Right lobe of liver (tissue), 6 donors: Measurements from ENCODE around the gene MLIP. TPM values are rescaled to one million over a fixed set of nuclear protein-coding genes. Genes with fewer than 3 reads are reported as not detected.

Experiments used
- ATAC-seq, 4 donors: fragments of 200-7000 bp; cut with Tn5 transposase; one replicate each; pipeline ENCODE4 v1.9.1; 2020; ENCODE audit warnings: mild to moderate bottlenecking in 4 of 4, moderate library complexity in 4 of 4
- DNase-seq, 3 donors: peaks; one replicate each; pipeline ENCODE4 v3.0.0-alpha.2; 2020
- H3K27ac ChIP-seq, 3 donors: fragments of 200-600 bp; one replicate each; pipeline ENCODE4 v1.8.0; 2022
- H3K27me3 ChIP-seq, 2 donors: fragments of 200-600 bp; one replicate each; pipeline ENCODE4 v1.8.0; 2022
- H3K36me3 ChIP-seq, 4 donors: fragments of 200-600 bp; sonication (generic) in 1 of 4; one replicate each; pipeline versions ENCODE4 v1.5.1 to v1.8.0; 2017 to 2022; ENCODE audit warnings: control low read depth in 1 of 4
- H3K4me1 ChIP-seq, 4 donors: fragments of 200-600 bp; sonication (generic) in 1 of 4; one replicate each; pipeline versions ENCODE4 v1.5.1 to v1.8.0; 2017 to 2022; ENCODE audit warnings: control low read depth in 1 of 4
- H3K4me3 ChIP-seq, 3 donors: fragments of 200-600 bp; one replicate each; pipeline ENCODE4 v1.8.0; 2022
- H3K9me3 ChIP-seq, 4 donors: fragments of 200-600 bp; sonication (generic) in 1 of 4; one replicate each; pipeline versions ENCODE4 v1.5.1 to v1.8.0; 2017 to 2022; ENCODE audit warnings: control low read depth in 1 of 4
- POLR2A ChIP-seq: fragments of 450-650 bp; IDR thresholded peaks from one replicate; pipeline ENCODE4 v1.6.1; 2017; ENCODE audit warnings: antibody characterized with exemption, mild to moderate bottlenecking
- WGBS: methylation state at CpG from one replicate; pipeline ENCODE4 v1.1.6; 2018; ENCODE audit warnings: low coverage, low lambda C conversion rate; ENCODE audit not compliant: insufficient coverage; ENCODE audit errors: missing lambda C conversion rate; 5-methylcytosine and 5-hydroxymethylcytosine counted together
- intact Hi-C, 2 donors: fragments of 100-400 bp; cut with DNase I; formaldehyde crosslinking; loops; one replicate each; pipeline versions ENCODE4 v1.11.2 to v1.14.1; 2022
- total RNA-seq, 6 experiments: library from RNA; depleted of rRNA in 2 of 6; stranded (reverse); fragments of >200 nt in 2 of 6; fragmentation: NEBNext Ultra II Directional in 3 of 6; extraction: Animal tissue kit (Norgen Biotek cat#: 25700) in 3 of 6; gene quantifications; one replicate each; pipeline versions ENCODE4 v1.1.0 to v1.2.4, GENCODE V29; 2016 to 2023
- TF ChIP-seq, protein P1 (sequence below), 4 donors: fragments of 200-600 bp in 3 of 4; fragments of 450-650 bp in 1 of 4; IDR thresholded peaks; one replicate each; pipeline versions ENCODE4 v1.5.1 to v1.8.0; 2016 to 2022; ENCODE audit warnings: antibody characterized with exemption in 4 of 4, mild to moderate bottlenecking in 2 of 4
- donor health status: DM: no; HTN: yes; CAD: no.
- donor health status: DM: no; HTN: no; CAD: no.
- donor health status: DM: no; HTN: no; CAD: no.
- donor health status: DM: no; HTN: yes; CAD: no.
- donor health status: DM: no; HTN: yes; CAD: no.

Gene MLIP
- total RNA-seq, 6 experiments from 2014 or later: 20.2 to 64.6 (median 24.4) TPM

DNA sequence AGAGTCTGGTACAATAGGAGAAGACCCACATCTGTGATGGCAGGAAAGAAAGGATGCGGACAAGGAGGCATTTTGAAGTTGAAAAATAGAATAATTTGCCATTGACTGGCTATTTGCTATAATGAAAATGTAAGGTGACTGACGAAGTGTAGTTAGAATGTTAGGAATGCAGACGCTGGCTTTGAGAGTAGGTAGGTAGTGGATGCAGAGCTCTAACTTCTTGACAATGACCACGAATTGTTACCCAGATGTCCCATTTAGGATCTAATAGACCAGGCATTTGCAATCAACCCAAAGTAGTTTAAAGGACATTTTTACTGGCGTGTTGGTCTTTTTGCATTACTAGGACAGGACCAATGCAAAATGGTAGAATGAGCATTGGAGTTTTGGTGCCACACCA lies 14.2 kb downstream of the MLIP start:
- Histone ChIP-seq H3K4me3 (no peak overlapping the region), H3K4me1 (no peaks in the 10 kb centered on the region), H3K9me3 (no peaks in the 10 kb centered on the region), H3K36me3 (no peaks in the 10 kb centered on the region), H3K27ac (no peak overlapping the region), H3K27me3 (no peaks in the 10 kb centered on the region)
- ATAC-seq: no peak
- no peak for DNase-seq
- intact Hi-C loops: no loop called here
- TF ChIP-seq, protein P1, sequence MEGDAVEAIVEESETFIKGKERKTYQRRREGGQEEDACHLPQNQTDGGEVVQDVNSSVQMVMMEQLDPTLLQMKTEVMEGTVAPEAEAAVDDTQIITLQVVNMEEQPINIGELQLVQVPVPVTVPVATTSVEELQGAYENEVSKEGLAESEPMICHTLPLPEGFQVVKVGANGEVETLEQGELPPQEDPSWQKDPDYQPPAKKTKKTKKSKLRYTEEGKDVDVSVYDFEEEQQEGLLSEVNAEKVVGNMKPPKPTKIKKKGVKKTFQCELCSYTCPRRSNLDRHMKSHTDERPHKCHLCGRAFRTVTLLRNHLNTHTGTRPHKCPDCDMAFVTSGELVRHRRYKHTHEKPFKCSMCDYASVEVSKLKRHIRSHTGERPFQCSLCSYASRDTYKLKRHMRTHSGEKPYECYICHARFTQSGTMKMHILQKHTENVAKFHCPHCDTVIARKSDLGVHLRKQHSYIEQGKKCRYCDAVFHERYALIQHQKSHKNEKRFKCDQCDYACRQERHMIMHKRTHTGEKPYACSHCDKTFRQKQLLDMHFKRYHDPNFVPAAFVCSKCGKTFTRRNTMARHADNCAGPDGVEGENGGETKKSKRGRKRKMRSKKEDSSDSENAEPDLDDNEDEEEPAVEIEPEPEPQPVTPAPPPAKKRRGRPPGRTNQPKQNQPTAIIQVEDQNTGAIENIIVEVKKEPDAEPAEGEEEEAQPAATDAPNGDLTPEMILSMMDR (IDR thresholded peaks at IDR 0.05): no peak
- TF ChIP-seq POLR2A: no peak
- 55% methylated on average over 4 of the region's 5 CpGs for WGBS

DNA sequence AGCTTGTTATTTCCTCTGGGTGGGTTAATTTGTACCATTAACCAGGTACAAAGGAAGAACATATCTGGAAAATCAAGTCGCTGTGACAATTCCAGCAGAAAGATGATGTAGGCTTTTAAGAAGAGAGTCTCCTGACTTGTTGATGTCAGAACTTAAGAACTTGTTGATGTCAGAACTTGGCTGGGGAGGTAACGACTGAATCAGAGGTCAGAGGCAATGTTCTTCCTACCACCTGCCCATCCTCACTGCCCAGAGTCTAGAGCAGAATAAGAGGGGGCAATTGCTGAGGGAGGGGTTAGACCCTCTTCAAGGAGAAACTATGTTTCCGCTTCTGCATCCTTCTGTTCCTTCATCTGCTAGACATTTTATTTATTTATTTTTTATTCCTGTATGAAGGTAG lies 18.9 kb downstream of the MLIP start:
- H3K4me1 ChIP-seq: peaks cover 0 to 13% (median 0%) of the 10 kb centered on the region in 4 donors
- WGBS: 82% methylated on average over 3 of the region's 3 CpGs
- no peaks in the 10 kb centered on the region for H3K27me3 ChIP-seq
- no peaks in the 10 kb centered on the region for H3K36me3 ChIP-seq
- no peak for ATAC-seq
- no peaks in the 10 kb centered on the region for H3K9me3 ChIP-seq
- intact Hi-C loops: no loop called here
- DNase-seq: no peak
- H3K4me3 ChIP-seq: no peak overlapping the region
- H3K27ac ChIP-seq: no peak overlapping the region
- TF ChIP-seq POLR2A: no peak
- TF ChIP-seq, protein P1 (IDR thresholded peaks at IDR 0.05): no peak

DNA sequence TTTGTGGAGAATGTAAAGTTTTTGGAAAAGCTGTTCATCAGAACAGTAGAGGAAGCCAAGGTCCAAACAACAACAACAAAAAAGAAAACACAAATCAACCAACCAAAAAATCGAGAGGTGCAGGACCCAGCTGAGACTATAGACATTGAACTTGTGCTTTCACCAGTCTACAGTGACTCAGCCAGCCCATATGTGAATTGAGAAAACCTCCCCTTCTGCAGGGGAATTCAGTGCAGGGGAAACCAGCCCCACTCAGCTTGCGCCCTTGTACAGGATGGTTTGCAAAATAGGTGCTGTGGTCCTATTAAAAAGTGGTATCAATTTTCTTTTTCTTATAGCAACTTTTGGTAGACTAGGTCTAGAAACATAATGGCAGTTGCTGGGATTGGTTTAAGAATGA lies 21.3 kb downstream of the MLIP start:
- Histone ChIP-seq H3K27me3 (no peaks in the 10 kb centered on the region), H3K27ac (no peak overlapping the region), H3K4me3 (no peak overlapping the region), H3K36me3 (no peaks in the 10 kb centered on the region), H3K9me3 (no peaks in the 10 kb centered on the region), H3K4me1 (peaks cover 0 to 20% (median 4%) of the 10 kb centered on the region in 4 donors)
- intact Hi-C loops: no loop called here
- ATAC-seq (no peak), DNase-seq (no peak)
- no peak for TF ChIP-seq POLR2A
- TF ChIP-seq, protein P1 (IDR thresholded peaks at IDR 0.05): no peak
- 60% methylated on average over 1 of the region's 2 CpGs for WGBS

DNA sequence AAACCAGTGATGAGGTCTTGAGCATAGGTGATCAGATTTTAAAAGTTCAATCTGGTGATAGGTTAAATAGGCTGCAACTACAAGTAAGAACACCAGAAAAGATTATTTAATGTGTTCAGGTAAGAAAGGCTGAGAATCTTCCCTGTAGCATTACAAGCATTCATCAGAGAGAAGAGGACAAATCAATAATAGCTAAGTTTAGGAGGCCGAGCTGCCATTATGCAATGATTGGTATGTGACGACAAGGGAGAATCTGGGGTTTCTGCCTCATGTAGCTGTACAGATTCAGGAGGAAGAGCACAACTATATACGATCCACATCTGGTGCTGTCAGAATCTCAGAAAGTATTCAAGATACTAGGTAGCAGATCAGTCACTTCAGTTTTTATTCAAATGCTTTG lies 21.9 kb downstream of the MLIP start:
- intact Hi-C loops: no loop called here
- peak; percentile 49 to 78 (median 72) for ATAC-seq

More for the DNA sequence above, 21.9 kb downstream of the MLIP start:
- 42% methylated on average over 3 of the region's 3 CpGs for WGBS
- no peaks in the 10 kb centered on the region for H3K27me3 ChIP-seq
- TF ChIP-seq, protein P1 (IDR thresholded peaks at IDR 0.05): no peak
- DNase-seq: no peak
- no peak overlapping the region for H3K4me3 ChIP-seq
- H3K36me3 ChIP-seq: no peaks in the 10 kb centered on the region
- no peak overlapping the region for H3K27ac ChIP-seq
- peaks cover 0 to 20% (median 4%) of the 10 kb centered on the region in 4 donors for H3K4me1 ChIP-seq
- H3K9me3 ChIP-seq: no peaks in the 10 kb centered on the region
